Esophagus muscularis mucosa (tissue), 4 donors: ENCODE measurements around the gene NEUROD1.

Experiments
- CTCF ChIP-seq, 3 experiments: fragments of 200-600 bp in 2 of 3; fragments of 450-650 bp in 1 of 3; sonication (generic) in 2 of 3; IDR thresholded peaks; one replicate each; pipeline ENCODE4 v1.5.1; 2017 to 2019; ENCODE audit warnings: antibody characterized with exemption in 3 of 3, mild to moderate bottlenecking in 2 of 3, moderate library complexity in 1 of 3
- EP300 ChIP-seq: sonication (generic); formaldehyde crosslinking; IDR thresholded peaks from one replicate; pipeline ENCODE4 v1.6.1; 2017; ENCODE audit warnings: antibody characterized with exemption
- POLR2AphosphoS5 ChIP-seq, 2 donors: sonication (generic); formaldehyde crosslinking; IDR thresholded peaks; one replicate each; pipeline ENCODE4 v1.6.1; 2017; ENCODE audit warnings: antibody characterized with exemption in 2 of 2

GRCh38 chr2:181639686-181640085 is 40.6 kb downstream of the NEUROD1 start:
- no peak for TF ChIP-seq CTCF (IDR thresholded peaks at IDR 0.05)
- no peak for TF ChIP-seq EP300
- TF ChIP-seq POLR2AphosphoS5 (IDR thresholded peaks at IDR 0.05), result no peak
